A549 (cell line): ENCODE results near the gene RBMXL2. TPM values are rescaled to one million over a fixed set of nuclear protein-coding genes. Genes with fewer than 3 reads are reported as not detected.
A peak's percentile ranks its signal among the peaks of the same experiment; 100 is the strongest.

Source experiments
- ATAC-seq, 2 experiments: fragments of 200-7000 bp in 1 of 2; fragments of >200 bp in 1 of 2; cut with Nextera tagmentation in 1 of 2; cut with Tn5 transposase in 1 of 2; 3 replicates each; pipeline versions ENCODE4 v1.8.0 to v1.9.1; 2018 to 2020; ENCODE audit warnings: mild to moderate bottlenecking in 1 of 2, moderate library complexity in 1 of 2
- CTCF ChIA-PET: fragments of 300-600 bp; sonication (Branson Sonifier 250); formaldehyde crosslinking; extraction: SDS; loops from one replicate; lab custom pipeline; 2021; ENCODE audit warnings: antibody characterized with exemption, inconsistent platforms; lab: Yijun Ruan, JAX
- POLR2A ChIA-PET: fragments of 350-600 bp; formaldehyde crosslinking; extraction: SDS; loops from one replicate; lab custom pipeline; 2021; ENCODE audit warnings: antibody characterized with exemption, inconsistent platforms; lab: Yijun Ruan, JAX
- DNase-seq, 2 experiments: peaks; one replicate each; pipeline versions ENCODE4 v3.0.0 to v3.0.0-alpha.2; 2011 to 2016; ENCODE audit warnings: low read depth in 1 of 2, low spot score in 1 of 2
- FAIRE-seq: peaks from 2 replicates; lab custom pipeline; 2011; peaks lifted over from hg19 to GRCh38; lab: Jason Lieb, UNC
- H3K27ac ChIP-seq, 2 experiments: fragments of >200 bp; sonication (Bioruptor Twin); formaldehyde crosslinking; 3 replicates each; pipeline ENCODE4 v1.5.1; 2016 to 2017
- H3K4me1 ChIP-seq: fragments of >200 bp; sonication (Bioruptor Twin); formaldehyde crosslinking; 3 replicates; pipeline ENCODE4 v1.6.1; 2016
- H3K4me2 ChIP-seq: fragments of >200 bp; sonication (Bioruptor Twin); formaldehyde crosslinking; 3 replicates; pipeline ENCODE4 v1.6.1; 2016
- H3K4me3 ChIP-seq: fragments of >200 bp; sonication (Bioruptor Twin); formaldehyde crosslinking; 3 replicates; pipeline ENCODE4 v1.5.1; 2016
- H3K9me3 ChIP-seq: fragments of >200 bp; sonication (Bioruptor Twin); formaldehyde crosslinking; 3 replicates; pipeline ENCODE4 v1.6.1; 2016
- BHLHE40 ChIP-seq: IDR thresholded peaks from 2 replicates; pipeline ENCODE4 v1.6.1; 2012; ENCODE audit warnings: low read depth, low read length, inconsistent platforms
- CBX2 ChIP-seq: fragments of 200-600 bp; sonication (generic); IDR thresholded peaks from 2 replicates; pipeline ENCODE4 v1.6.1; 2016; ENCODE audit warnings: low read depth, mild to moderate bottlenecking, borderline replicate concordance
- CBX8 ChIP-seq: fragments of 200-600 bp; sonication (generic); IDR thresholded peaks from 2 replicates; pipeline ENCODE4 v1.6.1; 2016
- CEBPB ChIP-seq, 2 experiments: fragments of >200 bp in 1 of 2; sonication (Bioruptor Twin) in 1 of 2; formaldehyde crosslinking in 1 of 2; IDR thresholded peaks; 2 replicates each; pipeline ENCODE4 v1.6.1; 2012 to 2016
- CHD2 ChIP-seq: fragments of 150-350 bp; IDR thresholded peaks from 2 replicates; pipeline ENCODE4 v1.6.1; 2014; ENCODE audit warnings: low read length; ENCODE audit not compliant: partially characterized antibody
- EHMT2 ChIP-seq: fragments of 200-600 bp; sonication (generic); IDR thresholded peaks from 2 replicates; pipeline ENCODE4 v1.6.1; 2016; ENCODE audit warnings: antibody characterized with exemption, low read depth, mild to moderate bottlenecking, moderate library complexity
- HDAC2 ChIP-seq: fragments of 200-600 bp; sonication (generic); IDR thresholded peaks from 2 replicates; pipeline ENCODE4 v1.6.1; 2016
- HEYL ChIP-seq: fragments of 250-450 bp; sonication (Bioruptor Pico); IDR thresholded peaks from 2 replicates; pipeline ENCODE4 v1.8.0; 2021; ENCODE audit warnings: mild to moderate bottlenecking, moderate library complexity
- HOXA7 ChIP-seq: fragments of 250-450 bp; sonication (Bioruptor Pico); IDR thresholded peaks from 2 replicates; pipeline ENCODE4 v1.5.0; 2020; ENCODE audit warnings: mild to moderate bottlenecking, moderate library complexity
- NPAS2 ChIP-seq: fragments of 250-450 bp; sonication (Bioruptor Pico); IDR thresholded peaks from 2 replicates; pipeline ENCODE4 v1.8.0; 2022; ENCODE audit warnings: mild to moderate bottlenecking, moderate library complexity, borderline replicate concordance
- PHF8 ChIP-seq: fragments of 200-600 bp; sonication (generic); IDR thresholded peaks from 2 replicates; pipeline ENCODE4 v1.6.1; 2016; ENCODE audit warnings: low read depth, mild to moderate bottlenecking, antibody characterized with exemption, moderate library complexity, borderline replicate concordance
- POLR2A ChIP-seq: IDR thresholded peaks from 2 replicates; pipeline ENCODE4 v1.6.1; 2012; ENCODE audit warnings: mild to moderate bottlenecking, low read length
- RARB ChIP-seq: fragments of 250-450 bp; sonication (Bioruptor Pico); IDR thresholded peaks from 2 replicates; pipeline ENCODE4 v1.8.0; 2021; ENCODE audit warnings: mild to moderate bottlenecking, moderate library complexity
- RCOR1 ChIP-seq: fragments of 150-350 bp; IDR thresholded peaks from 2 replicates; pipeline ENCODE4 v1.6.1; 2014; ENCODE audit warnings: antibody characterized with exemption, low read length, low read depth
- RFX5 ChIP-seq: fragments of 450-650 bp; IDR thresholded peaks from 2 replicates; pipeline ENCODE4 v1.7.1; 2014; ENCODE audit warnings: antibody characterized with exemption, mild to moderate bottlenecking, moderate library complexity
- SMC3 ChIP-seq: fragments of >200 bp; sonication (Bioruptor Twin); formaldehyde crosslinking; IDR thresholded peaks from 3 replicates; pipeline ENCODE4 v1.6.1; 2018; ENCODE audit warnings: inconsistent platforms
- TP53 ChIP-seq: fragments of 250-450 bp; sonication (Bioruptor Pico); IDR thresholded peaks from 2 replicates; pipeline ENCODE4 v1.5.0; 2021; ENCODE audit warnings: mild to moderate bottlenecking, moderate library complexity
- ZC3H11A ChIP-seq: fragments of 450-650 bp; IDR thresholded peaks from 2 replicates; pipeline ENCODE4 v1.6.1; 2014; ENCODE audit warnings: antibody characterized with exemption, mild to moderate bottlenecking
- ZFP36 ChIP-seq: fragments of 450-650 bp; IDR thresholded peaks from 2 replicates; pipeline ENCODE4 v1.6.1; 2014; ENCODE audit warnings: borderline replicate concordance; ENCODE audit not compliant: partially characterized antibody
- WGBS: methylation state at CpG from one replicate; pipeline ENCODE4 v1.1.6; 2017; ENCODE audit errors: missing lambda C conversion rate; 5-methylcytosine and 5-hydroxymethylcytosine counted together
- polyA plus RNA-seq, 4 experiments: library from polyadenylated mRNA; depleted of rRNA in 3 of 4; stranded (reverse); fragments of >200 nt; fragmentation: RNase III in 1 of 4; extraction: RNeasy Plus Mini Kit Qiagen cat#74134 plus additional on column Dnase treatment in 1 of 4; gene quantifications; 2 replicates in 3 of 4; 3 replicates in 1 of 4; pipeline ENCODE4 v1.2.3, GENCODE V29; 2011 to 2017
- TF ChIP-seq, protein P1 (sequence below): fragments of 200-600 bp; sonication (generic); IDR thresholded peaks from 2 replicates; pipeline ENCODE4 v1.6.1; 2016; ENCODE audit warnings: antibody characterized with exemption, mild to moderate bottlenecking, moderate library complexity
- TF ChIP-seq, protein P2 (sequence below): fragments of 450-650 bp; IDR thresholded peaks from 2 replicates; pipeline ENCODE4 v1.6.1; 2014; ENCODE audit warnings: antibody characterized with exemption
- TF ChIP-seq, protein P3 (sequence below): fragments of 150-350 bp; IDR thresholded peaks from 2 replicates; pipeline ENCODE4 v1.6.1; 2014; ENCODE audit warnings: low read depth, mild to moderate bottlenecking, low read length
- TF ChIP-seq, protein P4 (sequence below): fragments of >200 bp; sonication (Bioruptor Twin); formaldehyde crosslinking; IDR thresholded peaks from 2 replicates; pipeline ENCODE4 v1.6.1; 2016

RBMXL2 gene
- polyA plus RNA-seq, 2 of the 4 experiments (the other 2 are of a cell fraction): not detected

DNA sequence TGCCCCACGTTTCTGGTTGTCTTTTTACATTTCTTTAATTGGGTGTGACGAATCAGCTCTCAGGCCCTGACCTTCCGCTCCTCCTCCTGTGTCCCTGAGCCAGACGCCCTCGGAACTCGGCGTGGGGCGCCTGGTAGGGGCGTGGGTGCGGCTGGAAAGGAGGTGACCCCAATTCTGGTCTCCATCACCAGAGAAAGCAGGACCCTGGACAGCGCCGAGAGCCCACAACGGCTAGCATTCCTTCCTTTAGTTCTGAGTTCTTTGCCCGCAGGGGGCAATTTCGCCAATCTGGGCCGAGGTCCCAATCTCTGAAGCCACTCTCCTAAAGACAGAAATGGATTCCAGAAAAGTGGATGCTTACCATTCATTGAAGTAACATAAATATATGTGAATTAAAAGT, 11.7 kb upstream of the RBMXL2 start:
- Histone ChIP-seq H3K4me3 (no peak overlapping the region), H3K4me2 (no peak overlapping the region), H3K4me1 (no peaks in the 10 kb centered on the region), H3K9me3 (no peaks in the 10 kb centered on the region), H3K27ac (no peak overlapping the region)
- 15% methylated on average over 16 of the region's 16 CpGs for WGBS
- no peak for TF ChIP-seq HEYL (CRISPR knock-in tag)
- TF ChIP-seq, protein P1, sequence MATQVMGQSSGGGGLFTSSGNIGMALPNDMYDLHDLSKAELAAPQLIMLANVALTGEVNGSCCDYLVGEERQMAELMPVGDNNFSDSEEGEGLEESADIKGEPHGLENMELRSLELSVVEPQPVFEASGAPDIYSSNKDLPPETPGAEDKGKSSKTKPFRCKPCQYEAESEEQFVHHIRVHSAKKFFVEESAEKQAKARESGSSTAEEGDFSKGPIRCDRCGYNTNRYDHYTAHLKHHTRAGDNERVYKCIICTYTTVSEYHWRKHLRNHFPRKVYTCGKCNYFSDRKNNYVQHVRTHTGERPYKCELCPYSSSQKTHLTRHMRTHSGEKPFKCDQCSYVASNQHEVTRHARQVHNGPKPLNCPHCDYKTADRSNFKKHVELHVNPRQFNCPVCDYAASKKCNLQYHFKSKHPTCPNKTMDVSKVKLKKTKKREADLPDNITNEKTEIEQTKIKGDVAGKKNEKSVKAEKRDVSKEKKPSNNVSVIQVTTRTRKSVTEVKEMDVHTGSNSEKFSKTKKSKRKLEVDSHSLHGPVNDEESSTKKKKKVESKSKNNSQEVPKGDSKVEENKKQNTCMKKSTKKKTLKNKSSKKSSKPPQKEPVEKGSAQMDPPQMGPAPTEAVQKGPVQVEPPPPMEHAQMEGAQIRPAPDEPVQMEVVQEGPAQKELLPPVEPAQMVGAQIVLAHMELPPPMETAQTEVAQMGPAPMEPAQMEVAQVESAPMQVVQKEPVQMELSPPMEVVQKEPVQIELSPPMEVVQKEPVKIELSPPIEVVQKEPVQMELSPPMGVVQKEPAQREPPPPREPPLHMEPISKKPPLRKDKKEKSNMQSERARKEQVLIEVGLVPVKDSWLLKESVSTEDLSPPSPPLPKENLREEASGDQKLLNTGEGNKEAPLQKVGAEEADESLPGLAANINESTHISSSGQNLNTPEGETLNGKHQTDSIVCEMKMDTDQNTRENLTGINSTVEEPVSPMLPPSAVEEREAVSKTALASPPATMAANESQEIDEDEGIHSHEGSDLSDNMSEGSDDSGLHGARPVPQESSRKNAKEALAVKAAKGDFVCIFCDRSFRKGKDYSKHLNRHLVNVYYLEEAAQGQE: peak; percentile 84
- DNase-seq (no peak), ATAC-seq (no peak), FAIRE-seq (no peak)
- POLR2A ChIA-PET: no interaction called here
- CTCF ChIA-PET: no interaction called here

DNA sequence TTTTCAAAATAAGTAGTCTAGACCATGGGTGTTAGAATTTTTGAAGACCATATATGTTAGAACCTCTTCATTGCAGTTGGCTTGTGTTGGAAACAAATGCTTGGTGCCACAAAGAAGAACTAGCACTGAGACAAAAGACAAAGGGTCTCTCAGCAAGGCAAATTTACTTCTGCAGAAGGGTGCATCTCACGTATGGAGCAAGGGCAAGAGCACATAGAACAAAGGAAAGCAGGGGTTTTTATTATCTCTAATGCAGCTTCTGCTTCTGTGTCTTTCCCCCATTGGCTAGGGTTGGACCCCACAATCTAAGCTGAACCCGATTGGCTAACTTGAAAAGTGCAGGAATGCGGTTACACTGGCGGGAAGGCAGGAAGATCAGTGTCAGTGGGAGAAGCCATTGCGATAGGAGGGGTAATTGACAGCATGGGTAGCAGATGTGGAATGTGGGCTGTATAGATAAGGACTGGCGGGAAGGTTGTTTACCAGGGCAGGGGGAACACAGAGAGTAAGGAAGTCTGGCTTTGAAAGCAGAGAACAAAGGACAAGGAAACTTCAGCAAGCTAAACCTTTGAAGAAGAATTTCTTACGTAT, 9.2 kb upstream of the RBMXL2 start:
- no peak overlapping the region for H3K4me3 ChIP-seq
- TF ChIP-seq HDAC2: no peak
- TF ChIP-seq SMC3: no peak
- no peak for TF ChIP-seq EHMT2
- no peak for TF ChIP-seq CBX8
- no peak for TF ChIP-seq BHLHE40
- TF ChIP-seq RARB (CRISPR knock-in tag): no peak
- TF ChIP-seq HOXA7: no peak
- TF ChIP-seq RCOR1: no peak
- TF ChIP-seq TP53 (CRISPR knock-in tag): no peak
- no peak for TF ChIP-seq RFX5
- no peak for TF ChIP-seq ZFP36
- no peak for TF ChIP-seq ZC3H11A
- TF ChIP-seq, protein P2, sequence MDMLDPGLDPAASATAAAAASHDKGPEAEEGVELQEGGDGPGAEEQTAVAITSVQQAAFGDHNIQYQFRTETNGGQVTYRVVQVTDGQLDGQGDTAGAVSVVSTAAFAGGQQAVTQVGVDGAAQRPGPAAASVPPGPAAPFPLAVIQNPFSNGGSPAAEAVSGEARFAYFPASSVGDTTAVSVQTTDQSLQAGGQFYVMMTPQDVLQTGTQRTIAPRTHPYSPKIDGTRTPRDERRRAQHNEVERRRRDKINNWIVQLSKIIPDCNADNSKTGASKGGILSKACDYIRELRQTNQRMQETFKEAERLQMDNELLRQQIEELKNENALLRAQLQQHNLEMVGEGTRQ: no peak
- TF ChIP-seq NPAS2: no peak
- TF ChIP-seq CHD2: no peak
- TF ChIP-seq, protein P3, sequence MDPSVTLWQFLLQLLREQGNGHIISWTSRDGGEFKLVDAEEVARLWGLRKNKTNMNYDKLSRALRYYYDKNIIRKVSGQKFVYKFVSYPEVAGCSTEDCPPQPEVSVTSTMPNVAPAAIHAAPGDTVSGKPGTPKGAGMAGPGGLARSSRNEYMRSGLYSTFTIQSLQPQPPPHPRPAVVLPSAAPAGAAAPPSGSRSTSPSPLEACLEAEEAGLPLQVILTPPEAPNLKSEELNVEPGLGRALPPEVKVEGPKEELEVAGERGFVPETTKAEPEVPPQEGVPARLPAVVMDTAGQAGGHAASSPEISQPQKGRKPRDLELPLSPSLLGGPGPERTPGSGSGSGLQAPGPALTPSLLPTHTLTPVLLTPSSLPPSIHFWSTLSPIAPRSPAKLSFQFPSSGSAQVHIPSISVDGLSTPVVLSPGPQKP: no peak
- TF ChIP-seq POLR2A: no peak
- no peak for TF ChIP-seq HEYL (CRISPR knock-in tag)
- no peak for TF ChIP-seq CEBPB (IDR thresholded peaks at IDR 0.05)
- TF ChIP-seq, all 56 proteins: peak for 0
- ATAC-seq (no peak), DNase-seq (no peak), FAIRE-seq (no peak)
- POLR2A ChIA-PET: no interaction called here
- H3K27ac ChIP-seq: no peak overlapping the region
- no peaks in the 10 kb centered on the region for H3K4me1 ChIP-seq
- H3K9me3 ChIP-seq: no peaks in the 10 kb centered on the region
- H3K4me2 ChIP-seq: no peak overlapping the region
- 14% methylated on average over 7 of the region's 7 CpGs for WGBS
- CTCF ChIA-PET: no interaction called here

DNA sequence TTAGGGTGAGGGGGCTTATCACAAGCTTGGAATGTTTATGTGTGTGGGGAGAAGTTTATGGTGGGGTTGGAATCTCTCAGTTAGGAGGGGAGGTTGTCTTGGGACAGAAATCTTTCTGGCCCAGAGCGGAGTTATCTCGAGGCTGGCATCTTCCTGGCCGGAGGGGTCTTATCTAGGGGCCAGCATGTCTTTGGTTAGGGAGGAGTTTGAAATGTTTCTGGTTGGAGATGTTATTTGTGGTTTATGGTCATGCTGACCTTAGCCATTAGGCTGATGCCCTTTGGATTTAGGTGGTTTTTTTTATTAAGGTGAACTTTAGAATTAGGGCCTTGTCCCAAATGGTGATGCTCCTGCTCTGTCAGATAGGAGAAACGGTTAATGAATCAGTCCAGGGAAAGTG, 7.9 kb upstream of the RBMXL2 start:
- CTCF ChIA-PET: no interaction called here
- 7% methylated on average over 4 of the region's 4 CpGs for WGBS
- ATAC-seq: no peak
- no peak for TF ChIP-seq ZC3H11A
- TF ChIP-seq, protein P4, sequence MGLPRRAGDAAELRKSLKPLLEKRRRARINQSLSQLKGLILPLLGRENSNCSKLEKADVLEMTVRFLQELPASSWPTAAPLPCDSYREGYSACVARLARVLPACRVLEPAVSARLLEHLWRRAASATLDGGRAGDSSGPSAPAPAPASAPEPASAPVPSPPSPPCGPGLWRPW: no peak
- TF ChIP-seq, protein P3: no peak
- TF ChIP-seq, protein P1: no peak
- TF ChIP-seq CBX2: no peak
- no peak for TF ChIP-seq RFX5
- TF ChIP-seq BHLHE40: no peak
- TF ChIP-seq RCOR1: no peak
- TF ChIP-seq EHMT2: no peak
- no peak for TF ChIP-seq PHF8

More for the DNA sequence above, 7.9 kb upstream of the RBMXL2 start:
- POLR2A ChIA-PET: no interaction called here
- DNase-seq (no peak), FAIRE-seq (no peak)
- Histone ChIP-seq H3K27ac (no peak overlapping the region), H3K4me3 (no peak overlapping the region), H3K4me2 (no peak overlapping the region), H3K4me1 (no peaks in the 10 kb centered on the region), H3K9me3 (no peaks in the 10 kb centered on the region)
